Astrocyte (in vitro differentiated cells and primary cell): ENCODE measurements around the gene FAM3C. TPM values are rescaled to one million over a fixed set of nuclear protein-coding genes. Genes with fewer than 3 reads are reported as not detected.

ENCODE experiments used
- DNase-seq: peaks from one replicate; pipeline ENCODE4 v3.0.0-alpha.2; 2010; ENCODE audit warnings: low read depth
- FAIRE-seq: peaks from 2 replicates; lab custom pipeline; 2011; peaks lifted over from hg19 to GRCh38; lab: Jason Lieb, UNC
- H2AFZ ChIP-seq: 2 replicates; pipeline ENCODE4 v1.6.0; 2012; ENCODE audit warnings: low read depth, low read length, inconsistent platforms
- H3K27ac ChIP-seq: 2 replicates; pipeline ENCODE4 v1.5.1; 2011; ENCODE audit warnings: low read depth, low read length, inconsistent platforms
- H3K27me3 ChIP-seq: 2 replicates; pipeline ENCODE4 v1.6.0; 2011; ENCODE audit warnings: low read length, inconsistent platforms; ENCODE audit not compliant: insufficient read depth
- H3K36me3 ChIP-seq: 2 replicates; pipeline ENCODE4 v1.5.1; 2011; ENCODE audit warnings: low read length, inconsistent platforms; ENCODE audit not compliant: insufficient read depth
- H3K4me1 ChIP-seq: 2 replicates; pipeline ENCODE4 v1.5.1; 2011; ENCODE audit warnings: low read length, inconsistent platforms; ENCODE audit not compliant: insufficient read depth
- H3K4me2 ChIP-seq: 2 replicates; pipeline ENCODE4 v1.6.0; 2012; ENCODE audit warnings: low read length, inconsistent platforms
- H3K4me3 ChIP-seq: 2 replicates; pipeline ENCODE4 v1.5.1; 2011; ENCODE audit warnings: low read depth, mild to moderate bottlenecking, low read length, inconsistent platforms; ENCODE audit not compliant: insufficient read depth
- H3K79me2 ChIP-seq: 2 replicates; pipeline ENCODE4 v1.6.0; 2012; ENCODE audit warnings: mild to moderate bottlenecking, low read length, inconsistent platforms; ENCODE audit not compliant: insufficient read depth
- H3K9ac ChIP-seq: 2 replicates; pipeline ENCODE4 v1.6.0; 2012; ENCODE audit warnings: mild to moderate bottlenecking, low read length, inconsistent platforms
- H3K9me3 ChIP-seq: 2 replicates; pipeline ENCODE4 v1.5.1; 2012; ENCODE audit warnings: low read depth, mild to moderate bottlenecking, low read length, inconsistent platforms; ENCODE audit not compliant: insufficient read depth
- H4K20me1 ChIP-seq: 2 replicates; pipeline ENCODE4 v1.6.0; 2012; ENCODE audit warnings: low read length, inconsistent platforms; ENCODE audit not compliant: insufficient read depth
- H3K27ac Mint-ChIP-seq: one replicate; pipeline ENCODE4 v1.8.0; 2021; ENCODE audit warnings: mild to moderate bottlenecking, mixed read lengths; ENCODE audit not compliant: unreplicated experiment
- H3K27me3 Mint-ChIP-seq: one replicate; pipeline ENCODE4 v1.8.0; 2021; ENCODE audit warnings: low read depth, mixed read lengths; ENCODE audit not compliant: unreplicated experiment
- H3K36me3 Mint-ChIP-seq: one replicate; pipeline ENCODE4 v1.8.0; 2021; ENCODE audit warnings: low read depth, mixed read lengths; ENCODE audit not compliant: unreplicated experiment
- H3K4me1 Mint-ChIP-seq: one replicate; pipeline ENCODE4 v1.8.0; 2021; ENCODE audit warnings: low read depth, mixed read lengths; ENCODE audit not compliant: unreplicated experiment
- H3K4me3 Mint-ChIP-seq: one replicate; pipeline ENCODE4 v1.8.0; 2021; ENCODE audit warnings: mild to moderate bottlenecking, moderate library complexity, mixed read lengths; ENCODE audit not compliant: unreplicated experiment
- H3K9me3 Mint-ChIP-seq: one replicate; pipeline ENCODE4 v1.8.0; 2021; ENCODE audit warnings: mild to moderate bottlenecking, mixed read lengths; ENCODE audit not compliant: unreplicated experiment
- EZH2 ChIP-seq: IDR thresholded peaks from 2 replicates; pipeline ENCODE4 v1.6.1; 2012; ENCODE audit warnings: mild to moderate bottlenecking, low read length, inconsistent platforms; ENCODE audit not compliant: insufficient read depth
- total RNA-seq: library from RNA; stranded (reverse); gene quantifications from 2 replicates; pipeline ENCODE4 v1.2.1, GENCODE V29; 2021
- TF ChIP-seq, protein P1 (sequence below): IDR thresholded peaks from 2 replicates; pipeline ENCODE4 v1.5.1; 2011; ENCODE audit warnings: low read depth, mild to moderate bottlenecking, inconsistent platforms, low read length, moderate library complexity; ENCODE audit not compliant: insufficient read depth

The FAM3C gene
- total RNA-seq, 1 donor from 2014 or later = 71.8 TPM

DNA sequence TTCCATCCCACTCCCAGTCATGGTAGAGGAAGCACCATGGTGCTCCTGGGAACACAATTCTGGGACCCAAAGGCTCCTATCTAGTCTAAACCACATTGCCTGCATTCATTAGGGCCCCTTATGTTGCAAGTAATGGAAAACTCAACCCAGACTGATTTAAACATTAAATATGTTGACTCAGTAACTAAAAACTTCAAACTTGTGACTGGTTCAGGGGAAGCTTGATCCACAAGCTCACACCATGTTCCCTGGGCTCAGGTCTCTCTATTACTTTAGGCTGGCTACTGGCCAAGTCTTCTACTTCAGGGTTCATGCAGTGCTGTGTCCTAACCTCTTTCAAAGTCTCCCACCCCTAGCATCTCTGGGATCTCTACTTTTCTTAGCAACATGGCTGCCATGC lies 54.2 kb downstream of the FAM3C start:
- Mint-ChIP-seq H3K36me3 (peaks cover 3% of the 10 kb centered on the region), H3K4me1 (no peaks in the 10 kb centered on the region), H3K4me3 (no peak overlapping the region), H3K27me3 (no peaks in the 10 kb centered on the region), H3K9me3 (no peaks in the 10 kb centered on the region), H3K27ac (no peak overlapping the region)
- H3K4me1 ChIP-seq = no peaks in the 10 kb centered on the region
- H3K27ac ChIP-seq = no peak overlapping the region
- H3K4me2 ChIP-seq = no peak overlapping the region
- no peaks in the 10 kb centered on the region for H3K36me3 ChIP-seq
- DNase-seq = no peak
- no peaks in the 10 kb centered on the region for H3K79me2 ChIP-seq
- TF ChIP-seq, protein P1, sequence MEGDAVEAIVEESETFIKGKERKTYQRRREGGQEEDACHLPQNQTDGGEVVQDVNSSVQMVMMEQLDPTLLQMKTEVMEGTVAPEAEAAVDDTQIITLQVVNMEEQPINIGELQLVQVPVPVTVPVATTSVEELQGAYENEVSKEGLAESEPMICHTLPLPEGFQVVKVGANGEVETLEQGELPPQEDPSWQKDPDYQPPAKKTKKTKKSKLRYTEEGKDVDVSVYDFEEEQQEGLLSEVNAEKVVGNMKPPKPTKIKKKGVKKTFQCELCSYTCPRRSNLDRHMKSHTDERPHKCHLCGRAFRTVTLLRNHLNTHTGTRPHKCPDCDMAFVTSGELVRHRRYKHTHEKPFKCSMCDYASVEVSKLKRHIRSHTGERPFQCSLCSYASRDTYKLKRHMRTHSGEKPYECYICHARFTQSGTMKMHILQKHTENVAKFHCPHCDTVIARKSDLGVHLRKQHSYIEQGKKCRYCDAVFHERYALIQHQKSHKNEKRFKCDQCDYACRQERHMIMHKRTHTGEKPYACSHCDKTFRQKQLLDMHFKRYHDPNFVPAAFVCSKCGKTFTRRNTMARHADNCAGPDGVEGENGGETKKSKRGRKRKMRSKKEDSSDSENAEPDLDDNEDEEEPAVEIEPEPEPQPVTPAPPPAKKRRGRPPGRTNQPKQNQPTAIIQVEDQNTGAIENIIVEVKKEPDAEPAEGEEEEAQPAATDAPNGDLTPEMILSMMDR = no peak
- no peak for TF ChIP-seq EZH2
- no peak overlapping the region for H3K9ac ChIP-seq
- no peaks in the 10 kb centered on the region for H3K9me3 ChIP-seq
- no peak for FAIRE-seq
- no peaks in the 10 kb centered on the region for H4K20me1 ChIP-seq
- no peaks in the 10 kb centered on the region for H3K27me3 ChIP-seq
- no peak overlapping the region for H2AFZ ChIP-seq
- no peak overlapping the region for H3K4me3 ChIP-seq

DNA sequence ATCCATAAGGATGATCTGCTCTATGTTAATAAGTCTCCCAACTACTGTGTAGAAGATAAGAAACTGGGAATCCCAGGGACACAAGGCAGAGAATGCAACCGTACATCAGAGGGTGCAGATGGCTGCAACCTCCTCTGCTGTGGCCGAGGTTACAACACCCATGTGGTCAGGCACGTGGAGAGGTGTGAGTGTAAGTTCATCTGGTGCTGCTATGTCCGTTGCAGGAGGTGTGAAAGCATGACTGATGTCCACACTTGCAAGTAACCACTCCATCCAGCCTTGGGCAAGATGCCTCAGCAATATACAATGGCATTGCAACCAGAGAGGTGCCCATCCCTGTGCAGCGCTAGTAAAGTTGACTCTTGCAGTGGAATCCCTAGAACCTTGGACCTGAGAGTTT lies 57.0 kb downstream of the FAM3C start:
- Histone ChIP-seq H3K4me1 (no peaks in the 10 kb centered on the region), H3K9me3 (no peaks in the 10 kb centered on the region), H3K9ac (no peak overlapping the region), H4K20me1 (no peaks in the 10 kb centered on the region), H3K27me3 (no peaks in the 10 kb centered on the region), H3K4me3 (no peak overlapping the region), H3K36me3 (no peaks in the 10 kb centered on the region), H3K4me2 (no peak overlapping the region), H3K27ac (no peak overlapping the region), H2AFZ (no peak overlapping the region), H3K79me2 (no peaks in the 10 kb centered on the region)
- Mint-ChIP-seq H3K4me1 (no peaks in the 10 kb centered on the region), H3K4me3 (no peak overlapping the region), H3K27ac (no peak overlapping the region), H3K27me3 (no peaks in the 10 kb centered on the region), H3K36me3 (peaks cover 3% of the 10 kb centered on the region), H3K9me3 (no peaks in the 10 kb centered on the region)
- FAIRE-seq = no peak
- TF ChIP-seq EZH2 = no peak
- TF ChIP-seq, protein P1 = no peak
- no peak for DNase-seq

DNA sequence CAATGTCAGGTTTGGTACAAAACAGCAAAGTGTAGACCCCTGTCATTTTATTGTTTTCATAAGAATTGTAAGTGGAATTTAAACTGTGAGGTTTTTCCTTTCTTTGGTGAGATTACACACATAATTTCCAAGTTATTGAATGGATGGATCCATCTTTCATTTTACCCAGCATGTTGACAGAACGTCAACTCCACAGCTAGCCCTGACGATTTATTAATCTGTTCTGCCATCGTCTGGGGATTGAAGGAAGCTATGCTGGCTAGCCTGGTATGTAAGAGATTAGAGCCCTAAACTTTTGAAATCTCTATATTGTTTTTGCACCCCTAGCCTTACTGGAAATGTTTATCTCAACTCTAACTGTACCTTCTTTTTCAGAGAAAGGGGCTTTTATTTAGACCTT lies 58.7 kb downstream of the FAM3C start:
- no peaks in the 10 kb centered on the region for H3K27me3 Mint-ChIP-seq
- no peak overlapping the region for H2AFZ ChIP-seq
- no peaks in the 10 kb centered on the region for H3K4me1 ChIP-seq
- no peak overlapping the region for H3K9ac ChIP-seq
- TF ChIP-seq, protein P1 = peak; percentile 21
- TF ChIP-seq EZH2 = no peak
- H3K9me3 Mint-ChIP-seq = no peaks in the 10 kb centered on the region
- H3K36me3 ChIP-seq = no peaks in the 10 kb centered on the region
- no peaks in the 10 kb centered on the region for H4K20me1 ChIP-seq
- H3K9me3 ChIP-seq = no peaks in the 10 kb centered on the region
- DNase-seq (no peak), FAIRE-seq (peak; percentile 54)
- H3K27ac ChIP-seq = no peak overlapping the region
- no peak overlapping the region for H3K4me2 ChIP-seq
- H3K27ac Mint-ChIP-seq = no peak overlapping the region
- H3K4me3 ChIP-seq = no peak overlapping the region
- no peaks in the 10 kb centered on the region for H3K79me2 ChIP-seq
- peaks cover under 1% of the 10 kb centered on the region for H3K36me3 Mint-ChIP-seq
- H3K4me1 Mint-ChIP-seq = no peaks in the 10 kb centered on the region
- H3K4me3 Mint-ChIP-seq = no peak overlapping the region
- no peaks in the 10 kb centered on the region for H3K27me3 ChIP-seq
